Natural killer cell (primary cell): ENCODE data around the gene GNPAT. TPM values are rescaled to one million over a fixed set of nuclear protein-coding genes. Genes with fewer than 3 reads are reported as not detected.
A peak's percentile ranks its signal among the peaks of the same experiment; 100 is the strongest.

ENCODE experiments used
- ATAC-seq, 3 donors: fragments of 150-1000 bp in 2 of 3; fragments of 200-7000 bp in 1 of 3; cut with Tn5 transposase; 1 replicate in 1 of 3; 2 replicates in 2 of 3; pipeline ENCODE4 v1.10.0; 2021; ENCODE audit warnings: mild to moderate bottlenecking in 2 of 3, moderate library complexity in 2 of 3
- DNase-seq, 2 donors: peaks; one replicate each; pipeline versions ENCODE4 v3.0.0 to v3.0.0-alpha.2; 2013 to 2021; ENCODE audit warnings: mixed read lengths in 1 of 2
- H3K27ac ChIP-seq: one replicate; pipeline ENCODE4 v1.5.1; 2013; ENCODE audit warnings: mild to moderate bottlenecking, low read length
- H3K27me3 ChIP-seq: one replicate; pipeline ENCODE4 v1.6.1; 2013; ENCODE audit warnings: low read length; ENCODE audit not compliant: control insufficient read depth, insufficient read depth
- H3K36me3 ChIP-seq: one replicate; pipeline ENCODE4 v1.6.1; 2013; ENCODE audit warnings: low read length; ENCODE audit not compliant: control insufficient read depth, insufficient read depth
- H3K4me1 ChIP-seq: one replicate; pipeline ENCODE4 v1.6.1; 2013; ENCODE audit warnings: low read length; ENCODE audit not compliant: control insufficient read depth, insufficient read depth
- H3K4me3 ChIP-seq: one replicate; pipeline ENCODE4 v1.5.1; 2013; ENCODE audit warnings: low read length
- H3K9me3 ChIP-seq: one replicate; pipeline ENCODE4 v1.6.1; 2013; ENCODE audit warnings: low read length; ENCODE audit not compliant: control insufficient read depth, insufficient read depth
- H3K27ac Mint-ChIP-seq, 2 donors: one replicate each; pipeline ENCODE4 v1.8.0; 2022; ENCODE audit warnings: mild to moderate bottlenecking in 2 of 2, mixed read lengths in 2 of 2, moderate library complexity in 1 of 2
- H3K27me3 Mint-ChIP-seq, 2 donors: one replicate each; pipeline ENCODE4 v1.8.0; 2022; ENCODE audit warnings: low read depth in 2 of 2, mixed read lengths in 2 of 2
- H3K36me3 Mint-ChIP-seq: one replicate; pipeline ENCODE4 v1.8.0; 2022; ENCODE audit warnings: mixed read lengths
- H3K4me1 Mint-ChIP-seq, 2 donors: one replicate each; pipeline ENCODE4 v1.8.0; 2022; ENCODE audit warnings: mixed read lengths in 2 of 2
- H3K4me3 Mint-ChIP-seq: one replicate; pipeline ENCODE4 v1.8.0; 2022; ENCODE audit warnings: mild to moderate bottlenecking, moderate library complexity, mixed read lengths
- H3K9me3 Mint-ChIP-seq, 2 donors: one replicate each; pipeline ENCODE4 v1.8.0; 2022; ENCODE audit warnings: mixed read lengths in 2 of 2
- CTCF ChIP-seq: fragments of 200-600 bp; IDR thresholded peaks from one replicate; pipeline ENCODE4 v1.8.0; 2022; ENCODE audit warnings: antibody characterized with exemption
- WGBS: methylation state at CpG from one replicate; pipeline ENCODE4 v1.1.7; 2013; ENCODE audit warnings: missing lambda C conversion rate; ENCODE audit not compliant: insufficient coverage; 5-methylcytosine and 5-hydroxymethylcytosine counted together
- intact Hi-C: fragments of 100-400 bp; cut with micrococcal nuclease; formaldehyde crosslinking; loops from one replicate; pipeline ENCODE4 v1.14.2; 2022
- total RNA-seq, 4 donors: library from RNA; stranded (reverse); fragments of 120-200 nt in 1 of 4; gene quantifications; one replicate each; pipeline versions ENCODE4 v1.2.3 to v1.2.4, GENCODE V29; 2013 to 2022

Gene GNPAT
- total RNA-seq = 10 to 100 TPM; 20.5 to 29.3 (median 23.1) TPM
- 50.3 TPM for total RNA-seq (2013)

- ATAC-seq (peak; percentile 97 to 98 (median 97)), DNase-seq (peak; percentile 92 to 96)
- H3K4me3 Mint-ChIP-seq = peak within 1 kb of the TSS; percentile 99
- Histone ChIP-seq H3K36me3 (peaks cover 20% of the 10 kb centered on the region), H3K27ac (peak within 1 kb of the TSS; percentile 79), H3K4me3 (peak within 1 kb of the TSS; percentile 80), H3K9me3 (no peaks in the 10 kb centered on the region), H3K27me3 (no peaks in the 10 kb centered on the region), H3K4me1 (peaks cover 19% of the 10 kb centered on the region)
- H3K36me3 Mint-ChIP-seq = peaks cover 9% of the 10 kb centered on the region
- H3K9me3 Mint-ChIP-seq = no peaks in the 10 kb centered on the region
- no peak for TF ChIP-seq CTCF
- intact Hi-C loops = loop anchor here (2.0 kb wide), 1 partner anchor 98 kb away; the partner anchor contains the start of gene SPRTN
- WGBS = under 1% methylated on average over 43 of the region's 51 CpGs
- peaks cover 78 to 79% of the 10 kb centered on the region in 2 donors for H3K4me1 Mint-ChIP-seq
- no peaks in the 10 kb centered on the region for H3K27me3 Mint-ChIP-seq
- H3K27ac Mint-ChIP-seq = peak within 1 kb of the TSS; percentile 93 to 96
Observed at GRCh38 chr1:231240883-231241735, at the start of gene GNPAT. GNPAT (plus strand) TSS chr1:231241212; CDS start chr1:231241379, 167 bp downstream.

- ATAC-seq (no peak), DNase-seq (no peak)
- no peaks in the 10 kb centered on the region for H3K27me3 ChIP-seq
- intact Hi-C loops = no loop called here
- Mint-ChIP-seq H3K36me3 (no peaks in the 10 kb centered on the region), H3K27me3 (peaks cover 14 to 27% of the 10 kb centered on the region in 2 donors), H3K4me1 (no peaks in the 10 kb centered on the region), H3K4me3 (no peak overlapping the region), H3K27ac (no peak overlapping the region), H3K9me3 (peaks cover 0 to 2% of the 10 kb centered on the region in 2 donors)
- no peak overlapping the region for H3K4me3 ChIP-seq
- no peak overlapping the region for H3K27ac ChIP-seq
- H3K36me3 ChIP-seq = no peaks in the 10 kb centered on the region
- H3K9me3 ChIP-seq = no peaks in the 10 kb centered on the region
- H3K4me1 ChIP-seq = no peaks in the 10 kb centered on the region
- WGBS = 73% methylated on average over 12 of the region's 12 CpGs
- TF ChIP-seq CTCF = no peak
Observed at GRCh38 chr1:231192620-231193163, 48.3 kb upstream of the GNPAT start.

GRCh38 chr1:231193710-231194340 is 47.2 kb upstream of the GNPAT start:
- no peak overlapping the region for H3K4me3 ChIP-seq

More at GRCh38 chr1:231193710-231194340, 47.2 kb upstream of the GNPAT start:
- Mint-ChIP-seq H3K27me3 (peaks cover 9 to 19% of the 10 kb centered on the region in 2 donors), H3K27ac (no peak overlapping the region), H3K4me1 (no peaks in the 10 kb centered on the region), H3K4me3 (no peak overlapping the region), H3K36me3 (no peaks in the 10 kb centered on the region), H3K9me3 (peaks cover 0 to 2% of the 10 kb centered on the region in 2 donors)
- Histone ChIP-seq H3K36me3 (no peaks in the 10 kb centered on the region), H3K9me3 (no peaks in the 10 kb centered on the region), H3K27me3 (no peaks in the 10 kb centered on the region), H3K4me1 (no peaks in the 10 kb centered on the region), H3K27ac (no peak overlapping the region)
- ATAC-seq = no peak
- WGBS = 78% methylated on average over 10 of the region's 10 CpGs
- DNase-seq = no peak
- intact Hi-C loops = no loop called here
- TF ChIP-seq CTCF = no peak
